ENCODE results near the gene AZI2. TPM values are rescaled to one million over a fixed set of nuclear protein-coding genes. Genes with fewer than 3 reads are reported as not detected.
A peak's percentile ranks its signal among the peaks of the same experiment; 100 is the strongest.

The AZI2 gene
- total and polyA plus RNA-seq, 5 donors from 2014 or later: 27.0 to 65.9 (median 60.7) TPM

DNA sequence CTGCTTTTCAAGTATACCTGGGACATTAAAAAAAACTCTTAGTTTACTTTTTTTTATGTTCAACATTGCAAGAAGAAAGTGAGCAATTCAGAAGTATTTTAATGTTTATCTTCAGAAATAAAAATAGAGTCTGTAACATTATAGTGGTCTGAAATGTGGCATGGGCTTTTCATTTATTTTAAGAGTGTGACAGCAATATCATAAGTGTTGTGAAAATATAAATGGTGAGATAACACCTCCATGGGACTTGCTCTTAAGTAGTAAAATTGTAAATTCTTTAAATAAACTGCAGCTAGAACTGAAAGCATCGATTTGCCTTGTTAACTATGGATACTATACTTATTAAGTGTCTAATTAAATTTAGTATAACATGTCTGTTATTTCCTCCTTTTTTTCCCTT is 48.9 kb downstream of the AZI2 start:
- no peak for DNase-seq
- no peaks in the 10 kb centered on the region for H3K36me3 ChIP-seq (ENCODE audit: control insufficient read depth, insufficient read depth, low read length)
- no peaks in the 10 kb centered on the region for H3K9me3 Mint-ChIP-seq
- peaks cover 7 to 19% (median 14%) of the 10 kb centered on the region in 4 donors for H3K4me1 Mint-ChIP-seq
- no peak for ATAC-seq (ENCODE audit: low read depth in 2 of 2)
- H3K27ac ChIP-seq (ENCODE audit: insufficient read depth, low read length, poor library complexity, severe bottlenecking): no peak overlapping the region
- H3K27ac Mint-ChIP-seq: no peak overlapping the region
- peaks cover 4% of the 10 kb centered on the region for H3K36me3 Mint-ChIP-seq
- no peak overlapping the region for H3K4me3 Mint-ChIP-seq
- no peaks in the 10 kb centered on the region for H3K4me1 ChIP-seq (ENCODE audit: control insufficient read depth, insufficient read depth, low read length, poor library complexity, severe bottlenecking)
- H3K4me3 ChIP-seq (ENCODE audit: low read depth, low read length): no peak overlapping the region
- no peaks in the 10 kb centered on the region for H3K9me3 ChIP-seq (ENCODE audit: control insufficient read depth in 2 of 2, low read length in 2 of 2)
- H3K27me3 ChIP-seq (ENCODE audit: control insufficient read depth, insufficient read depth, low read length): no peaks in the 10 kb centered on the region
- H3K27me3 Mint-ChIP-seq: no peaks in the 10 kb centered on the region

DNA sequence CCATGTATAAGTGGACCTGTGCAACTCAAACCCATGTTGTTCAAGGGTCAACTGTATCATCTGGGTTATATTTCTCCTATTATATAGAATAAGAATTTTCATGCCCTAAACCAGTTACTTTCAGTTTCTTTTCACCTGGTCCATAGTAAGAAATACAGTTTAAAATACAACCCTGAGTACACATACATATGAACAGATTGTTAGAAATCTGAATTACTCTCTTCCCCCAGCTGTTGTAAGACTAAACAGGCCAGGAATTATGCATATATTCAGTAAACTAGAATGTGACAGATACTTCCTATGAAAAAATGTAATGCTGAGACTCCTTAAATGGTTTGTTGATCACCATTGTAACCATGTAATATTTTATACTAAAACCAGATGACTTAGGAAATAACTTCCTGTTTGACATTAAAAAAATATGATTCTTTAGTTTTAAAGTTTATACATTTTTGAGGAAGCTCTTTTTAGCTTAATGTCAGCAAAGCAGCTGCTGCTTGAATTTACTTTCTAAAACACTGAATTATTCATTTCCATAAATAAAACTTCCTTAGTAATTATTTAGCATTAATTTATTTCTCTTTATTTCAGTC is 52.6 kb downstream of the AZI2 start:
- no peaks in the 10 kb centered on the region for H3K36me3 ChIP-seq (ENCODE audit: control insufficient read depth, insufficient read depth, low read length)
- H3K4me1 Mint-ChIP-seq: peaks cover 10 to 27% (median 21%) of the 10 kb centered on the region in 4 donors
- H3K9me3 Mint-ChIP-seq: no peaks in the 10 kb centered on the region
- no peaks in the 10 kb centered on the region for H3K27me3 Mint-ChIP-seq
- peak overlapping the region; percentile 13 for H3K4me3 ChIP-seq (ENCODE audit: low read depth, low read length)
- H3K36me3 Mint-ChIP-seq: peaks cover 12% of the 10 kb centered on the region
- H3K9me3 ChIP-seq (ENCODE audit: control insufficient read depth in 2 of 2, low read length in 2 of 2): peaks cover 0 to under 1% of the 10 kb centered on the region in 2 experiments
- ATAC-seq (ENCODE audit: low read depth in 2 of 2) (no peak), DNase-seq (peak in 1 of 3 donors; percentile 16)
- H3K27me3 ChIP-seq (ENCODE audit: control insufficient read depth, insufficient read depth, low read length): no peaks in the 10 kb centered on the region
- no peak overlapping the region for H3K27ac ChIP-seq (ENCODE audit: insufficient read depth, low read length, poor library complexity, severe bottlenecking)
- no peaks in the 10 kb centered on the region for H3K4me1 ChIP-seq (ENCODE audit: control insufficient read depth, insufficient read depth, low read length, poor library complexity, severe bottlenecking)
- no peak overlapping the region for H3K4me3 Mint-ChIP-seq
- H3K27ac Mint-ChIP-seq: peak overlapping the region in 1 of 3 donors; percentile 44

DNA sequence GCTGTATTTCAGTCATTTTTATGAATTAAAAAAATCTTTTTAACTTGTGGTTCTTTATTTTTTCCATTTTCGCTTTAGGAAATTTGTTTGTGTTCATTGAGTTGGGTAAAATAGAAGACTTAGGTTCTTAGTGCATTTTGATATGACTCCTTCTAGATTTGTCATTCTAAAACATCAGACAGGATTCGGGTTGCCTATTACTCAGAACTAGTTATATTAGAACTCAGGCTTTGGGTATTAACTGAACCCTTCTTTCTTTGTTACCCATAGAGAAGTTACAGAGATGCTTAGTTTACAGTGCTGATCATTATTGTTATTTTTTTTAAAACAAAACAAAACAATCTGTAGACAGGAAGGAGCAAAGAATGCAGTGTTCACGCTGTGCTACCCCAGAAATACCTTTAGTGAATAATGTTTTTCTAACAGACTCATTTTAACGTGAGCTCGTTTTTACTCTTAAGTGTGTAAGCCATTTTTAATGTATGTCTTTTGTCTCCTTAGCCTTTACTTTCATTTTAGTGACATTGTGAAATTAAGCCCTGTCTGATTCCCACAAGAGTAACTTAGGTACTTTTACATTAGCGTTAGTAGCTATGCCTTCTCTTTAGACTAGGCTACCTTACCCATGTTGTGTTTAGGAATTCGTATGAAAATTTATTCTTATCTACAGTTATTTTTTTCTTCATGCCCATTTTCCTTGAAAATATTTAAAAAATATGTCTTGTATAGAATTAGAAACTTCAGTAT is 53.8 kb downstream of the AZI2 start:
- no peaks in the 10 kb centered on the region for H3K27me3 ChIP-seq (ENCODE audit: control insufficient read depth, insufficient read depth, low read length)
- H3K27ac ChIP-seq (ENCODE audit: insufficient read depth, low read length, poor library complexity, severe bottlenecking): no peak overlapping the region
- peaks cover 0 to 3% of the 10 kb centered on the region in 2 experiments for H3K9me3 ChIP-seq (ENCODE audit: control insufficient read depth in 2 of 2, low read length in 2 of 2)
- H3K4me3 ChIP-seq (ENCODE audit: low read depth, low read length): no peak overlapping the region
- no peaks in the 10 kb centered on the region for H3K27me3 Mint-ChIP-seq
- H3K36me3 ChIP-seq (ENCODE audit: control insufficient read depth, insufficient read depth, low read length): no peaks in the 10 kb centered on the region
- H3K4me3 Mint-ChIP-seq: no peak overlapping the region
- H3K4me1 ChIP-seq (ENCODE audit: control insufficient read depth, insufficient read depth, low read length, poor library complexity, severe bottlenecking): no peaks in the 10 kb centered on the region
- H3K9me3 Mint-ChIP-seq: no peaks in the 10 kb centered on the region
- ATAC-seq (ENCODE audit: low read depth in 2 of 2) (no peak), DNase-seq (no peak)
- peaks cover 10 to 27% (median 19%) of the 10 kb centered on the region in 4 donors for H3K4me1 Mint-ChIP-seq
- H3K27ac Mint-ChIP-seq: no peak overlapping the region
- peaks cover 17% of the 10 kb centered on the region for H3K36me3 Mint-ChIP-seq

DNA sequence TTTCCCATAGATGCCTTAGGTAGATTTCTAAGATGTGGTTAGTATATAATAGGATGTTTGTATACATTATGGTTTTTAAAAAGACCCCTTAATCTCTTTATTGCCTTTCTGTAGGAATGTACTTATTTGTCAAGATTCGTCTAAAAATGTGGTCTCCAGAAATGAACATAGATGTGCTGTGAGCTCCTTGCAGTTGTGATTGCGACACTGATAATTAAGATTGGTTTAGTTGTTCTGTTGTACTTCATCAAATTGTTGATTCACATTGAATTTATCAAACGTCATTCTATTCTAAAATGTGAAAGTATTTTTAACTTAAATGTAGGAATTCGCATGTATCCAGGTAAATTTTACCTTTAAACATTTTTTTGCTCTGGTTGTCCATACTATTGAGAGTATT is 56.0 kb downstream of the AZI2 start:
- DNase-seq (no peak), ATAC-seq (ENCODE audit: low read depth in 2 of 2) (no peak)
- peak overlapping the region in 1 of 3 donors; percentile 30 for H3K27ac Mint-ChIP-seq
- H3K4me3 ChIP-seq (ENCODE audit: low read depth, low read length): no peak overlapping the region
- peaks cover 0 to 3% of the 10 kb centered on the region in 2 experiments for H3K9me3 ChIP-seq (ENCODE audit: control insufficient read depth in 2 of 2, low read length in 2 of 2)
- no peaks in the 10 kb centered on the region for H3K36me3 ChIP-seq (ENCODE audit: control insufficient read depth, insufficient read depth, low read length)
- H3K36me3 Mint-ChIP-seq: peaks cover 18% of the 10 kb centered on the region
- no peak overlapping the region for H3K4me3 Mint-ChIP-seq
- no peak overlapping the region for H3K27ac ChIP-seq (ENCODE audit: insufficient read depth, low read length, poor library complexity, severe bottlenecking)
- no peaks in the 10 kb centered on the region for H3K27me3 Mint-ChIP-seq
- H3K4me1 ChIP-seq (ENCODE audit: control insufficient read depth, insufficient read depth, low read length, poor library complexity, severe bottlenecking): no peaks in the 10 kb centered on the region
- peaks cover 16 to 27% (median 19%) of the 10 kb centered on the region in 4 donors for H3K4me1 Mint-ChIP-seq
- no peaks in the 10 kb centered on the region for H3K9me3 Mint-ChIP-seq
- no peaks in the 10 kb centered on the region for H3K27me3 ChIP-seq (ENCODE audit: control insufficient read depth, insufficient read depth, low read length)

DNA sequence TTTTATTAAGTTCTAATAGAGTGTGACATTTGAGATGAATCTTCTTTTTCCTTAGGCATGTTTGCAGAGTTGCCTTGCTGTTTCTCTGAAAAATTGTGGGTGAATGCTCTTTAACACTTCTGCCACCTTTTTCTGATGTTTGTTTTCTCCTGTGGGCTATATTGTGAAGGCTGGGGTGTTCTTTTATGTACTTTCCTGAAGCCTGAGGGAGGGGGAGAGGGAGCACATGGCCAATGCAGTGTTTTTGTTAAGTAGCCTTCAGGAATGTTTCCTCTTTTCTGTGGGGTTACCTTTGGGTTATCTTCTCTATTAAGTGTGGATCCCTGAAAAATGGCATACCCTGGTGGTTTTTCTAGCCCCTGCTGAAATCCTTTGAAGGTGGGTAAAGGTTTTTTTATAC is 57.0 kb downstream of the AZI2 start:
- Histone ChIP-seq H3K27me3 (ENCODE audit: control insufficient read depth, insufficient read depth, low read length) (no peaks in the 10 kb centered on the region), H3K27ac (ENCODE audit: insufficient read depth, low read length, poor library complexity, severe bottlenecking) (no peak overlapping the region), H3K4me3 (ENCODE audit: low read depth, low read length) (no peak overlapping the region), H3K4me1 (ENCODE audit: control insufficient read depth, insufficient read depth, low read length, poor library complexity, severe bottlenecking) (no peaks in the 10 kb centered on the region), H3K36me3 (ENCODE audit: control insufficient read depth, insufficient read depth, low read length) (no peaks in the 10 kb centered on the region), H3K9me3 (ENCODE audit: control insufficient read depth in 2 of 2, low read length in 2 of 2) (peaks cover 0 to 3% of the 10 kb centered on the region in 2 experiments)
- no peak for ATAC-seq (ENCODE audit: low read depth in 2 of 2)
- H3K36me3 Mint-ChIP-seq: peaks cover 18% of the 10 kb centered on the region
- H3K27ac Mint-ChIP-seq: peak overlapping the region in 1 of 3 donors; percentile 25
- peak overlapping the region in 1 of 4 donors; percentile 15 for H3K4me3 Mint-ChIP-seq
- peaks cover 18 to 26% (median 21%) of the 10 kb centered on the region in 4 donors for H3K4me1 Mint-ChIP-seq
- no peaks in the 10 kb centered on the region for H3K9me3 Mint-ChIP-seq
- no peak for DNase-seq
- H3K27me3 Mint-ChIP-seq: no peaks in the 10 kb centered on the region

DNA sequence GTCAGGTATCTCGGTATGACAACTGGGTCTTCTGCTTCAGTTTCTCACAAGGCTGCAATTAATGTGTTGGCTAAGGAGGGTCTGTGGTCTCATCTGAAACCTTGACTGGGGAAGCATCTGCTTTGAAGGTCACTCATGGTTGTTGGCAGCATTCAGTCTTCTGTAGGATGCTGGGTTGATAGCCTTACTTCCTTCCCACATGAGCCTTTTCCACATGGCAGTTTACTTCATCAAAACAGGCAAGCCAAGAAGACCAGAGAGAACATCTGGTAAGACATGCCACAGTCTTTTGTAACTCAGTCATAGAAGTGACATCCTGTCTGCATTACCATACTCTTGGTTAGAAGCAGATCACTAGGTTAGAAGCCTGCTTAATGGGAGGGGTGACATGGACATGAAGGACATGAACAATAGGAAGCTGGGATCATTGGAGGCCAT is 57.7 kb downstream of the AZI2 start:
- peaks cover 21 to 26% (median 25%) of the 10 kb centered on the region in 4 donors for H3K4me1 Mint-ChIP-seq
- Histone ChIP-seq H3K4me1 (ENCODE audit: control insufficient read depth, insufficient read depth, low read length, poor library complexity, severe bottlenecking) (no peaks in the 10 kb centered on the region), H3K4me3 (ENCODE audit: low read depth, low read length) (no peak overlapping the region), H3K9me3 (ENCODE audit: control insufficient read depth in 2 of 2, low read length in 2 of 2) (peaks cover 0 to 3% of the 10 kb centered on the region in 2 experiments), H3K36me3 (ENCODE audit: control insufficient read depth, insufficient read depth, low read length) (no peaks in the 10 kb centered on the region), H3K27me3 (ENCODE audit: control insufficient read depth, insufficient read depth, low read length) (no peaks in the 10 kb centered on the region), H3K27ac (ENCODE audit: insufficient read depth, low read length, poor library complexity, severe bottlenecking) (no peak overlapping the region)
- H3K4me3 Mint-ChIP-seq: no peak overlapping the region
- H3K36me3 Mint-ChIP-seq: peaks cover 18% of the 10 kb centered on the region
- no peaks in the 10 kb centered on the region for H3K9me3 Mint-ChIP-seq
- no peak for ATAC-seq (ENCODE audit: low read depth in 2 of 2)
- DNase-seq: peak in 1 of 3 donors; percentile 9
- no peak overlapping the region for H3K27ac Mint-ChIP-seq
- no peaks in the 10 kb centered on the region for H3K27me3 Mint-ChIP-seq

DNA sequence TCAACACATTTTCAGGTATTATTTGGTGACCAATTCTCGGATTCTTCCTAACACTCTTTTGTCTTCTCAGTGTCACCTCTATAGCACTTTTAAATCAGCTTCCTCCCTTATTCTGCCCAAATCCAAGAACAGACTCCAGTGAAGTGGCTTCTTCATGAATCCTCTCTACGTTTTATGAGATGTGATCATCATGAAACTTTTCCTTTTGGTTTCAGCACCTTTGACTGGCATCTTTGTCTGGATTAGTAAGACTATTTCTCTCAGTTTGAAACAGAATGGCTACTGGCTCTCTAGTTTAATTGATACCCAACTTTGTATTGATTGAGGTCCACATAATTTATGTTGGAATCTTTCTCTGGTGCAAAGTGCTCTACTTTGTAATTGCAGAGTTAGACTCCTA is 61.6 kb downstream of the AZI2 start:
- ATAC-seq (ENCODE audit: low read depth in 2 of 2): no peak
- no peak overlapping the region for H3K4me3 Mint-ChIP-seq
- H3K9me3 ChIP-seq (ENCODE audit: control insufficient read depth in 2 of 2, low read length in 2 of 2): peaks cover 0 to 3% of the 10 kb centered on the region in 2 experiments
- no peaks in the 10 kb centered on the region for H3K27me3 Mint-ChIP-seq
- no peak for DNase-seq
- no peak overlapping the region for H3K27ac ChIP-seq (ENCODE audit: insufficient read depth, low read length, poor library complexity, severe bottlenecking)
- H3K4me1 Mint-ChIP-seq: peaks cover 10 to 26% (median 11%) of the 10 kb centered on the region in 4 donors
- H3K36me3 ChIP-seq (ENCODE audit: control insufficient read depth, insufficient read depth, low read length): no peaks in the 10 kb centered on the region
- H3K27me3 ChIP-seq (ENCODE audit: control insufficient read depth, insufficient read depth, low read length): no peaks in the 10 kb centered on the region
- H3K4me3 ChIP-seq (ENCODE audit: low read depth, low read length): no peak overlapping the region
- peaks cover 14% of the 10 kb centered on the region for H3K36me3 Mint-ChIP-seq
- no peaks in the 10 kb centered on the region for H3K9me3 Mint-ChIP-seq
- no peaks in the 10 kb centered on the region for H3K4me1 ChIP-seq (ENCODE audit: control insufficient read depth, insufficient read depth, low read length, poor library complexity, severe bottlenecking)
- no peak overlapping the region for H3K27ac Mint-ChIP-seq
